ENCODE data around the gene SERGEF.

SERGEF gene

GRCh38 chr11:17810041-17810440, 202.8 kb downstream of the SERGEF start:
- DNase-seq: no peak

- no peak for DNase-seq
These were observed 205.8 kb downstream of the SERGEF start for GRCh38 chr11:17807034-17807433.

- DNase-seq: no peak
These were observed 207.0 kb downstream of the SERGEF start for GRCh38 chr11:17805873-17806272.

GRCh38 chr11:17805043-17805442, 207.8 kb downstream of the SERGEF start:
- no peak for DNase-seq

GRCh38 chr11:17803754-17804334, 209.0 kb downstream of the SERGEF start:
- peak; percentile 11 for DNase-seq

- DNase-seq: no peak
These were observed 210.4 kb downstream of the SERGEF start for GRCh38 chr11:17802491-17802890.

GRCh38 chr11:17801166-17801565, 211.7 kb downstream of the SERGEF start:
- no peak for DNase-seq

GRCh38 chr11:17799147-17799546, 213.7 kb downstream of the SERGEF start:
- DNase-seq: no peak

- DNase-seq: no peak
These were observed 214.1 kb downstream of the SERGEF start for GRCh38 chr11:17798716-17799115.

GRCh38 chr11:17798253-17798652, 214.6 kb downstream of the SERGEF start:
- DNase-seq: no peak

GRCh38 chr11:17796154-17796553, 216.7 kb downstream of the SERGEF start:
- DNase-seq: no peak

GRCh38 chr11:17794981-17795380, 217.9 kb downstream of the SERGEF start:
- DNase-seq: no peak

GRCh38 chr11:17793642-17794170, 219.1 kb downstream of the SERGEF start:
- no peak for DNase-seq

- DNase-seq: no peak
These were observed 220.7 kb downstream of the SERGEF start for GRCh38 chr11:17792161-17792560.

GRCh38 chr11:17791144-17791543, 221.7 kb downstream of the SERGEF start:
- no peak for DNase-seq

GRCh38 chr11:17790453-17790852, 222.4 kb downstream of the SERGEF start:
- DNase-seq: no peak

GRCh38 chr11:17788084-17788483, 224.8 kb downstream of the SERGEF start:
- no peak for DNase-seq

- no peak for DNase-seq
These were observed 225.9 kb downstream of the SERGEF start for GRCh38 chr11:17786824-17787525.

GRCh38 chr11:17783878-17784277, 229.0 kb downstream of the SERGEF start:
- no peak for DNase-seq

- no peak for DNase-seq
These were observed 230.1 kb downstream of the SERGEF start for GRCh38 chr11:17782603-17783337.

- DNase-seq: no peak
These were observed 230.7 kb downstream of the SERGEF start for GRCh38 chr11:17782145-17782544.

- no peak for DNase-seq
These were observed 231.2 kb downstream of the SERGEF start for GRCh38 chr11:17781626-17782025.

GRCh38 chr11:17781221-17781620, 231.6 kb downstream of the SERGEF start:
- DNase-seq: no peak

- DNase-seq: no peak
These were observed 232.2 kb downstream of the SERGEF start for GRCh38 chr11:17780668-17781067.

Data from NCI-H510A treated with DMSO at 0.1 percent for 48 hours (cell line).